ENCODE results near the gene DTX4.

Gene DTX4

DNA sequence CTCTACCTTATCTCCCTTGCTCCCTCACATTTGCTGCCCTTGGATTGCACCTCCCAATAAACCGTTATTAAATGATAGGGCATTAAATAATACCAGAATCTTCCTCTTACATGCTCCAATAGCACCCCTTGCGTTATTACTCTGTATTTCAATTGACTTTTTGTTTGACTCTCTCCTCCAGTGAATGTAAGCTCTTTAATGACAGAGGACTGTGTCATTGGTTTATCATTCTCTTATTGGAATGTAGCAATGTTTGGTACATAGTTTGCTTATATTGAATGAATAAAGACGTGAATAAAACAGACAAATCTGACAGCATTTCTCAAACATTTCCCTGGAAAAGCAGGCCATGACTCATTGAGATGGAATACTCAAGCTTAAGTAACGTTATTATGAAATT, 49.5 kb downstream of the DTX4 start:
- DNase-seq: no peak

- DNase-seq: no peak
Observed at GRCh38 chr11:59222464-59223060, 50.6 kb downstream of the DTX4 start.

DNA sequence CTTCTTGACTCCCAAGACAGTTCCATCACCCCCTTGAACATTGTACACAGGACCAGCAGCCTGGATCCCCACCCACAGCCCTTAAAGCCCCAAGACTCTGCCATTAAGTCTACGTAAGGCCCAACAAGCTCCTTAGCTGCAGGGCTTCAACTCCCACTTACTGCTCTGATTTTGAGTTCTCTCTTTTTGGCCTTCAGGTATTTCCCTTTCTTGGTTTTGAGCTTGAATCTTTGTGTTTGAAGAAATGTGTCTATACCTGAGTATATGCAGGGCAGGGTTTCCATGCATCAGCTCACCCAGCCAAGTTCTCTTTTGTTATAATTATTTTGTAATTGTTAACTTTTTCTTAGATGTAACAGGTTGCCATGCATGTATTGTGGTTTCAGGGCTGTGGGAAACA, 51.2 kb downstream of the DTX4 start:
- DNase-seq: no peak

- DNase-seq: no peak
Observed at GRCh38 chr11:59223611-59224010, 51.7 kb downstream of the DTX4 start.

GRCh38 chr11:59224351-59224928, 52.5 kb downstream of the DTX4 start:
- no peak for DNase-seq

- DNase-seq: no peak
Observed at GRCh38 chr11:59225017-59225416, 53.1 kb downstream of the DTX4 start.

DNA sequence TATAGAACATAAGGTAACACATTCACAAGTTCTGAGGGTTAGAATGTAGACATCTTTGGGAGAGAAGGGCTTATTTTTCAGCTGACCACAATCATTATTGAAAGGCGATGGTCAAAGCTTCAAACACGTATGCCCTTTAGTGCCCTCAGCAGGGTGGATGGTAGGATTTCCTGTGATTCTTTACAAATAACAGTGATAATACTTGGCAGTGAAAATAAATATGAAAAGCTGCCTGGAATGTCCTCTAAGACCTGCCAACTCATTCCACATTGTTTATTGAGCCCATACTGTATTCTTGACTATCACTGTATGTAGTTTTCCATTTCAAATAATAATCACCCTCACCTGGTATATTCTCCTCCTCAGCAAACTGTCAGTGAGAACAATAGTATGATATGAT, 54.5 kb downstream of the DTX4 start:
- no peak for DNase-seq

DNA sequence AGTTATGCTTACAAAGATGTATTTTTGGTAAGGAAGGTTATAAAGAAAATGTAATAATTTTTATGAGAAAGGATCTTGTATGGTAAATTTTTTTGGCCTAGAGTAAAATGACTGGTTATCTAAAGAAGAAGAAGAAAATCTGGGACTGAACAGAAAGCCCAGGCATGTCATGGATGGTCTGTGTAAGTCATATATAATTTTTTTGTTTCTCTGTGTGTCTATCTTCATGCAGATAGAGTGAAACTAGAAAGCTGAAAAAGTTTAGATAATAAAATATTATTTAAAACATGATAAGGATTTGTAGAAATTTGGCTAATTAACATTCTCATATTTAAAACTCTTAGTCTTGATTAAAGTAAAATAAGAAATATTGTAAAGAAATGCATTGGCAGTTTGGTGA, 68.4 kb downstream of the DTX4 start:
- DNase-seq: no peak

DNA sequence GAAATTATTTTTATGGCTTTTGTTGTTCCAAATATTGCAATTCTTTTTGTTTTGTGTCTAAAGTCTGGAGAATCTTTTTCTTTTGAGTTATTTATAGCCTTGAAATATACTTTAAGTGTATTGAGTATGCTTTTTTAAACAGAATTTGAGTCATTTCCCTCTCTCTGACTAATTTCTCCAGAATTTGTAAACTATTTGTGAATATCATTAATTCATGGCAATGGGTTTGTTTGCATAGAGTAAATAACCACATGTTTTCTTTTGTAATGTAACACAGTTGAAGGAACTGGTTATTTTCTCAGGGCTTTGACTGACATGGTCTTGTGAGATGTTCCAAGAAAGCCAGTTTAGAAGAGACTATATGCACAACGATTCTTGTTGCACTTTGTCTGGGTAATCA, 71.7 kb downstream of the DTX4 start:
- DNase-seq: no peak

DNA sequence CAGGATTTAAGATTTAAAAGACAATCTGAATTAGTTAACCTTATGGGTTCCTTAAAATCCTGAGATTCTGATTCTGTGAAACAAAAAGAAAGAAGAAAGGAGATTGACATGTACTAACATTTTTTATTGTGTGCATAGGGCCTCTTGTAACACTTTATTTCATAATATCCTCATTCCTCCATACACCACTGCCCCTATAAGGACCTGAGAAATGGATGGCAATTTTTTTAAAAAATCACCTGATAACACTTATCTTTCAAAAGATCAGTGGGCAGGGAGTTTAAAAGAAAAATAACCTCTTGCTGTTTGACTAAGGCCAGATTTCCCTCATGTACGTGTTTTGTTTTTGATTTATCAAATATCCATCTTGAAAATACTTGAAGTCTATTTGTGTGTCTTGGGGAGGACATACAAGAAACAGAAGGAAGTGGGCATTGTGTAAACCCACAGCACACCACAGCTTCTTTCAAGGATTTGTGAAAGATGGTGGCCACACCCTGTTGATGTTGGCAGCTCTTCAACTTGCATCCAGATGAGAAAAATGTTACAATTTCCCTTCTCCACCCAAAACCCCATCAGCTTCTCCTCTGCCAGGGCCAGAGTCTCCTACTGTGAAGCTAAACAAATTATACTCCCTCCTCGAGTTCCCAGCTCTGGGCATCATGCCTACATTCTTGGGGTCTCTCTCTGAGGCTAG, 75.7 kb downstream of the DTX4 start:
- DNase-seq: no peak

DNA sequence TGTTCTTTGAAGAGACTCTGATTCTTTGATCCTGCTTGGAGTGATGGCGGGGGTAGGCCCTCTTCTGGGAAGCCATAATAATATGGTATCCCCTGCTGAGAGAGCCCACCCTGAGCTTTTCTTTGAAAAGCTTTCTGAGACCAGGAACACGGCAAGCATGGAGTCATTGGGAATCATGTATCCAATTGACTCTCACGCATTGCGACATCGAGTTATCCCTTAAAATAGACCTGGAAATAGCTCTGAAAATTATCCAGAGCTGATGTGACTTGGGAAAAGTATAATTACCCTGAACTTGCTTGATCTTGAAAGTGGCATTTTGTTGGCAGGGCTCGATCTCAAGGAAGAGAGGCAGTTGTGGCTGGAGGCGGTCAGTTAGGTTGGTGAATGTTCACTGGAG, 77.6 kb downstream of the DTX4 start:
- DNase-seq: no peak

- no peak for DNase-seq
Observed at GRCh38 chr11:59253001-59253400, 81.1 kb downstream of the DTX4 start.

- DNase-seq: no peak
Observed at GRCh38 chr11:59254286-59254685, 82.4 kb downstream of the DTX4 start.

DNA sequence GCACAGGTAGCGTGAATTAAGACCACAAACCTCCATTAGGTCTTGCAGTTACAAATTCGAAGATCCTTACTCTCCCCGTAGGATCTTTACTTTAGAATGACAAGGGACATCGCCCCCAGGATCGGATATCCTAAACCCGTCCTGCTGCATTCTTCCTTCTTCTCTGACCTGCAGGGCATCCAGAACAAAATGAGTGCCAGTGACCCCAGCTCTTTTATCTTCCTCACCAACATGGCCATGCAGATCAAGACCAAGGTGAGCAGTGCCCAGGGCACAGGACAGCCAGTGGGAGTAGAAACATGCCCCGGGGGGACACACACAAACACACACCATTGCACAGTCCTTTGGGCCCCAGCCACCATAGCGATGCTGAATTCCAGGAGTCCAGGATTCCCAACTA, 83.3 kb downstream of the DTX4 start:
- no peak for DNase-seq

Data from NCI-H774 (cell line).